ENCODE data around the gene CACNA1F. TPM values are rescaled to one million over a fixed set of nuclear protein-coding genes. Genes with fewer than 3 reads are reported as not detected.
A peak's percentile ranks its signal among the peaks of the same experiment; 100 is the strongest.

Gene CACNA1F
- total RNA-seq, 1 experiment from 2014 or later: not detected

DNA sequence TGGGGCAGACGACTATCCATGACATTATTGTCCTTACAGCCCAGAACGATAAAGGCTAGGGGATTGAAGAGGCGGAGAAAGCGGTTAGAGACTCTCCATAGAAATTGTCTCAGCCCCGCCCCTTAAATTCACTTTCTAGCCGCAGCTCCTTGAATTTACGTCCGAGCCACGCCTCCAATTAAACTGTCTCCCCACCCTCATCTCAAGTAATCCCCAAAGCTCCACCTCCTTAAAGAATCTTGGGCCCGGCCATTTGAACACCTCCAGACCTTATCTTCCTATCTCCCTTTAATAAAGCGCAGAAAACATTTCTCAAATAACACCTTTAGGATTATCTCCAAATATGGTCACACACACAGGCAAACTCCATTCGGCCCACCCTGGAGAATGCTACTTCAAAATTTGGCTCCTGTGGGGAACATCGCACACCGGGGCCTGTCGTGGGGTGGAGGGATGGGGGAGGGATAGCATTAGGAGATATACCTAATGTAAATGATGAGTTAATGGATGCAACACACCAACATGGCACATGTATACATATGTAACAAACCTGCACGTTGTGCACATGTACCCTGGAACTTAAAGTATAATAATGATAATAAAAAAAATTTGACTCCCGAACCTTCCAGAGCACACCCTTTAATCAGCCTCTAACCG, 77.8 kb downstream of the CACNA1F start:
- in situ Hi-C loops (cut with HindIII; ENCODE audit: low pct_unique_long_range_greater_than_20kb, low sequenced_read_pairs): no loop called here
- no peaks in the 10 kb centered on the region for H3K9me3 ChIP-seq (ENCODE audit: control insufficient read depth, insufficient read depth, low read depth, low read length)
- no peaks in the 10 kb centered on the region for H3K36me3 ChIP-seq (ENCODE audit: control insufficient read depth, insufficient read depth, low read length)
- peak overlapping the region; percentile 45 to 57 for H3K4me3 ChIP-seq (ENCODE audit: low read depth in 2 of 2, low read length in 2 of 2)
- BruUV-seq (replicated peaks): TSS peak; percentile 84
- POLR2A ChIA-PET: no interaction called here
- no peaks in the 10 kb centered on the region for H3K27me3 ChIP-seq (ENCODE audit: control insufficient read depth, insufficient read depth, low read length)
- no peak for DNase-seq (ENCODE audit: low read depth, low spot score)
- intact Hi-C loops (cut with micrococcal nuclease; ENCODE audit: unreplicated experiment): no loop called here
- ATAC-seq: peak; percentile 57
- H3K4me1 ChIP-seq (ENCODE audit: control insufficient read depth, insufficient read depth, low read length): peaks cover 4% of the 10 kb centered on the region; the same call in 1 of the 2 replicates
- CTCF ChIA-PET: interaction anchor here (0.6 to 1.2 kb wide), 7 partner anchors 9 to 418 kb away, joined by 3 to 8 read pairs (median 3); no protein-coding TSS in a partner anchor
- H3K27ac ChIP-seq (ENCODE audit: low read length): peak overlapping the region; percentile 82
- TF ChIP-seq SIN3A (IDR thresholded peaks at IDR 0.05; ENCODE audit: borderline replicate concordance, insufficient read depth, low read depth, low read length) (no peak), TCF7L2 (IDR thresholded peaks at IDR 0.05; ENCODE audit: low read depth, low read length) (no peak), POLR2AphosphoS5 (IDR thresholded peaks at IDR 0.05; ENCODE audit: low read depth, low read length) (no peak)
- TF ChIP-seq, protein P1, sequence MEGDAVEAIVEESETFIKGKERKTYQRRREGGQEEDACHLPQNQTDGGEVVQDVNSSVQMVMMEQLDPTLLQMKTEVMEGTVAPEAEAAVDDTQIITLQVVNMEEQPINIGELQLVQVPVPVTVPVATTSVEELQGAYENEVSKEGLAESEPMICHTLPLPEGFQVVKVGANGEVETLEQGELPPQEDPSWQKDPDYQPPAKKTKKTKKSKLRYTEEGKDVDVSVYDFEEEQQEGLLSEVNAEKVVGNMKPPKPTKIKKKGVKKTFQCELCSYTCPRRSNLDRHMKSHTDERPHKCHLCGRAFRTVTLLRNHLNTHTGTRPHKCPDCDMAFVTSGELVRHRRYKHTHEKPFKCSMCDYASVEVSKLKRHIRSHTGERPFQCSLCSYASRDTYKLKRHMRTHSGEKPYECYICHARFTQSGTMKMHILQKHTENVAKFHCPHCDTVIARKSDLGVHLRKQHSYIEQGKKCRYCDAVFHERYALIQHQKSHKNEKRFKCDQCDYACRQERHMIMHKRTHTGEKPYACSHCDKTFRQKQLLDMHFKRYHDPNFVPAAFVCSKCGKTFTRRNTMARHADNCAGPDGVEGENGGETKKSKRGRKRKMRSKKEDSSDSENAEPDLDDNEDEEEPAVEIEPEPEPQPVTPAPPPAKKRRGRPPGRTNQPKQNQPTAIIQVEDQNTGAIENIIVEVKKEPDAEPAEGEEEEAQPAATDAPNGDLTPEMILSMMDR (IDR thresholded peaks at IDR 0.05): no peak
- TF ChIP-seq, protein P2, sequence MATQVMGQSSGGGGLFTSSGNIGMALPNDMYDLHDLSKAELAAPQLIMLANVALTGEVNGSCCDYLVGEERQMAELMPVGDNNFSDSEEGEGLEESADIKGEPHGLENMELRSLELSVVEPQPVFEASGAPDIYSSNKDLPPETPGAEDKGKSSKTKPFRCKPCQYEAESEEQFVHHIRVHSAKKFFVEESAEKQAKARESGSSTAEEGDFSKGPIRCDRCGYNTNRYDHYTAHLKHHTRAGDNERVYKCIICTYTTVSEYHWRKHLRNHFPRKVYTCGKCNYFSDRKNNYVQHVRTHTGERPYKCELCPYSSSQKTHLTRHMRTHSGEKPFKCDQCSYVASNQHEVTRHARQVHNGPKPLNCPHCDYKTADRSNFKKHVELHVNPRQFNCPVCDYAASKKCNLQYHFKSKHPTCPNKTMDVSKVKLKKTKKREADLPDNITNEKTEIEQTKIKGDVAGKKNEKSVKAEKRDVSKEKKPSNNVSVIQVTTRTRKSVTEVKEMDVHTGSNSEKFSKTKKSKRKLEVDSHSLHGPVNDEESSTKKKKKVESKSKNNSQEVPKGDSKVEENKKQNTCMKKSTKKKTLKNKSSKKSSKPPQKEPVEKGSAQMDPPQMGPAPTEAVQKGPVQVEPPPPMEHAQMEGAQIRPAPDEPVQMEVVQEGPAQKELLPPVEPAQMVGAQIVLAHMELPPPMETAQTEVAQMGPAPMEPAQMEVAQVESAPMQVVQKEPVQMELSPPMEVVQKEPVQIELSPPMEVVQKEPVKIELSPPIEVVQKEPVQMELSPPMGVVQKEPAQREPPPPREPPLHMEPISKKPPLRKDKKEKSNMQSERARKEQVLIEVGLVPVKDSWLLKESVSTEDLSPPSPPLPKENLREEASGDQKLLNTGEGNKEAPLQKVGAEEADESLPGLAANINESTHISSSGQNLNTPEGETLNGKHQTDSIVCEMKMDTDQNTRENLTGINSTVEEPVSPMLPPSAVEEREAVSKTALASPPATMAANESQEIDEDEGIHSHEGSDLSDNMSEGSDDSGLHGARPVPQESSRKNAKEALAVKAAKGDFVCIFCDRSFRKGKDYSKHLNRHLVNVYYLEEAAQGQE (IDR thresholded peaks at IDR 0.05; ENCODE audit: insufficient read depth in 1 of 2, low read depth in 2 of 2, low read length in 1 of 2): no peak

Other genes starting within 250 kb of the CACNA1F start
- 51.0 TPM for gene GRIPAP1, start 231.1 kb downstream of the CACNA1F start, total RNA-seq (2021; ENCODE audit: unreplicated experiment)
- gene TFE3, start 190.0 kb downstream of the CACNA1F start, total RNA-seq (2021; ENCODE audit: unreplicated experiment): 45.9 TPM
- gene CCDC120, start 174.3 kb downstream of the CACNA1F start, total RNA-seq (2021; ENCODE audit: unreplicated experiment): 11.0 TPM
- 36.3 TPM for gene PRAF2, start 159.3 kb downstream of the CACNA1F start, total RNA-seq (2021; ENCODE audit: unreplicated experiment)
- 49.3 TPM for gene WDR45, start 153.5 kb downstream of the CACNA1F start, total RNA-seq (2021; ENCODE audit: unreplicated experiment)
- 28.0 TPM for gene GPKOW, start 109.6 kb downstream of the CACNA1F start, total RNA-seq (2021; ENCODE audit: unreplicated experiment)
- gene MAGIX, start 70.6 kb downstream of the CACNA1F start, total RNA-seq (2021; ENCODE audit: unreplicated experiment): 3.8 TPM
- gene PLP2, start 61.4 kb downstream of the CACNA1F start, total RNA-seq (2021; ENCODE audit: unreplicated experiment): 293 TPM
- 40.1 TPM for gene PRICKLE3, start 47.0 kb downstream of the CACNA1F start, total RNA-seq (2021; ENCODE audit: unreplicated experiment)
- gene SYP, start 33.1 kb downstream of the CACNA1F start, total RNA-seq (2021; ENCODE audit: unreplicated experiment): 12.4 TPM
- 22.8 TPM for gene CCDC22, start 2.1 kb upstream of the CACNA1F start, total RNA-seq (2021; ENCODE audit: unreplicated experiment)
- gene FOXP3, start 31.4 kb upstream of the CACNA1F start, total RNA-seq (2021; ENCODE audit: unreplicated experiment): 0.26 TPM
- gene PPP1R3F, start 36.5 kb upstream of the CACNA1F start, total RNA-seq (2021; ENCODE audit: unreplicated experiment): 8.3 TPM
- not detected for gene GAGE10, start 70.3 kb upstream of the CACNA1F start, total RNA-seq (2021; ENCODE audit: unreplicated experiment)
- gene GAGE12J, start 88.7 kb upstream of the CACNA1F start, total RNA-seq (2021; ENCODE audit: unreplicated experiment): 1.1 TPM
- gene GAGE13, start 98.2 kb upstream of the CACNA1F start, total RNA-seq (2021; ENCODE audit: unreplicated experiment): not detected